ENCODE measurements around the gene STK32B. TPM values are rescaled to one million over a fixed set of nuclear protein-coding genes. Genes with fewer than 3 reads are reported as not detected.

Gene STK32B
- polyA plus RNA-seq, 1 experiment = 4.3 TPM

DNA sequence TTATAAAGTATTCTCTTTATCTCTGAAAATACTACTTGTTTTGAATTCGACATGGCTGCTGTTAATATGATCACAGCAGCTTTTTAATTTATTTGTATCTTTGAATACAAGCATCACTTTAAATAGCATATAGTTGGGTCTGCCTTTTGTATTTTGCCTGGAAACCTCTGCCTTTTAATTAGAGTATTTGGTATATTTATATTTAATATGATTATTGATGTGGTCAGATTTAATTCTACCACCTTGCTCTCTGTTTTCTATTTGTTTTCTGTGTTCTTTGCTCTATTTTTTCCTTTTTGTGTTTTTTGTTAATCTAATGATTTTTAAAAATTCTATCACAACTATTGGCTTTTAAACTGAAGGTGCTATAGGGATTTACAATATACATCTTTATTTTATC, 21.7 kb downstream of the STK32B start:
- no peak for DNase-seq (ENCODE audit: low read depth, low spot score)
- ChIA-PET POLR2A (no interaction called here), CTCF (no interaction called here)

DNA sequence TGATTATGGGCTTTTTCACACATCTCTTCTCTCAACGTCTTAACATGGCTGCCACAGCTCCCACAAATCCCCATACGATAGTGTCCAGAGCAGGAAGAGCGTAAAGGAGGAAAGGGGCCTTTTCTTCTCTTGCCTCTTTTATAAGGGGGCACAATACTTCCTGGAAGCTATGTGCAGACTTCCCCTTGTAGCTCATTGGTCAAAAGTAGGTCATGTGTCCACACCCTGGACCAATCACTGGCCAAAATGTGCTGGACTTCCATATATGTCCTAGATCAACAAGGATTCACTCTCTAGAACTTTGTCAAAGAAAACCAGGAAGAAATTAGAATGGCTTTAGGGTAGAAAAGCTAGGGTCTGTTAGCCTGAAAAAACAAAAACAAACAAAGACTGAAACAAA, 26.7 kb downstream of the STK32B start:
- Histone ChIP-seq H3K9me3 (ENCODE audit: control insufficient read depth, insufficient read depth, low read length) (no peaks in the 10 kb centered on the region), H3K27ac (ENCODE audit: low read depth, low read length) (no peak overlapping the region), H3K27me3 (ENCODE audit: control insufficient read depth, insufficient read depth, low read length) (no peaks in the 10 kb centered on the region), H3K4me3 (ENCODE audit: low read depth, low read length) (no peak overlapping the region)
- no peak for DNase-seq (ENCODE audit: low read depth, low spot score)
- TF ChIP-seq, protein P1, sequence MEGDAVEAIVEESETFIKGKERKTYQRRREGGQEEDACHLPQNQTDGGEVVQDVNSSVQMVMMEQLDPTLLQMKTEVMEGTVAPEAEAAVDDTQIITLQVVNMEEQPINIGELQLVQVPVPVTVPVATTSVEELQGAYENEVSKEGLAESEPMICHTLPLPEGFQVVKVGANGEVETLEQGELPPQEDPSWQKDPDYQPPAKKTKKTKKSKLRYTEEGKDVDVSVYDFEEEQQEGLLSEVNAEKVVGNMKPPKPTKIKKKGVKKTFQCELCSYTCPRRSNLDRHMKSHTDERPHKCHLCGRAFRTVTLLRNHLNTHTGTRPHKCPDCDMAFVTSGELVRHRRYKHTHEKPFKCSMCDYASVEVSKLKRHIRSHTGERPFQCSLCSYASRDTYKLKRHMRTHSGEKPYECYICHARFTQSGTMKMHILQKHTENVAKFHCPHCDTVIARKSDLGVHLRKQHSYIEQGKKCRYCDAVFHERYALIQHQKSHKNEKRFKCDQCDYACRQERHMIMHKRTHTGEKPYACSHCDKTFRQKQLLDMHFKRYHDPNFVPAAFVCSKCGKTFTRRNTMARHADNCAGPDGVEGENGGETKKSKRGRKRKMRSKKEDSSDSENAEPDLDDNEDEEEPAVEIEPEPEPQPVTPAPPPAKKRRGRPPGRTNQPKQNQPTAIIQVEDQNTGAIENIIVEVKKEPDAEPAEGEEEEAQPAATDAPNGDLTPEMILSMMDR (IDR thresholded peaks at IDR 0.05; ENCODE audit: low read depth, low read length) = no peak
- ChIA-PET CTCF (no interaction called here), POLR2A (no interaction called here)

More for the DNA sequence above, 21.7 kb downstream of the STK32B start:
- no peak overlapping the region for H3K4me3 ChIP-seq (ENCODE audit: low read depth, low read length)
- TF ChIP-seq, protein P1 (IDR thresholded peaks at IDR 0.05; ENCODE audit: low read depth, low read length) = no peak
- no peaks in the 10 kb centered on the region for H3K9me3 ChIP-seq (ENCODE audit: control insufficient read depth, insufficient read depth, low read length)
- no peak overlapping the region for H3K27ac ChIP-seq (ENCODE audit: low read depth, low read length)
- no peaks in the 10 kb centered on the region for H3K27me3 ChIP-seq (ENCODE audit: control insufficient read depth, insufficient read depth, low read length)

DNA sequence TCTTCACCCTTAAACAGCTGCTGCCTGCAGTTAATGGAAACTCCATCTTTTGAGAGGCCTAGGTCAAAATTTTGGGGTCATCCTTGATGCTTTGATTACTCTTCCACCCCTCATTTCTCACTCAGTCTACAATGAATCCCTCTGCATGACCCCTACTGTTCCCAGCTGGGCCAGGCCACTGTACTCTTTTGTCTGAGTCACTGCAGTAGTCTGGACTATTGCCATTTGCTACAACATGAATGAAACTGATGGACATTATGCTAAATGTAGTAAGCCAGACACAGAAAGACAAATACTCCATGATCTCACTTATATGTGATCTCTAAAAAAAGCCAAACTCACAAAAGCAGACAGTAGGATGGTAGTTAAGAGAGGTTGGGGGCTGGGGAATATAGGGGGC, 28.3 kb downstream of the STK32B start:
- H3K4me3 ChIP-seq (ENCODE audit: low read depth, low read length) = no peak overlapping the region
- CTCF ChIA-PET = interaction anchor here (1.0 kb wide), 1 partner anchor 29 kb away, joined by 3 read pairs; no protein-coding TSS in a partner anchor

DNA sequence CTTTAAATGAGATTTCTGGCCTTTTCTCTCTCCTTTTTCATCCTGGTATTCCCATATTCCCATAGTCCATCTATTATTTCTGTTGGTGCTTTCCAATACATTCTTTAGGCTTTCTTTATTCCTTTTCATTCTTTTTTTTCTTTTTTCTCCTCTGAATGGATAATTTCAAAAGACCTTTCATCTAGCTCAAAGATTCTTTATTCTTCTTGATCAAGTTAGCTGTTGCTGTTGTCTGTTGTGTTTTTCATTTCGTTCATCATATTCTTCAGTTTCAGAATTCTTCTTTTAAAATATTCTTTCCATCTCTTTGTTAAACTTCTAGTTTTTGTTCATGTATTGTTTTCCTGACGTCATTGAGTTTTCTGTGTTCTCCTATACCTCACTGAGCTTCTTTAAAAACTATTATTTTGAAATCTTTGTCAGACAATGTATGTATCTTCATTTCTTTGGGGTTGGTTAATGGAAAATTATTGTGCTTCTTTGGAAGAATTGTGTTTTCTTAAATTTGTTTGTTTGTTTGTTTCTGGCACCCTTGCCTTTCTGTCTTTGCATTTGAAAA, 30.2 kb downstream of the STK32B start:
- TF ChIP-seq, protein P1 (IDR thresholded peaks at IDR 0.05; ENCODE audit: low read depth, low read length) = no peak
- ChIA-PET CTCF (no interaction called here), POLR2A (no interaction called here)
- Histone ChIP-seq H3K27ac (ENCODE audit: low read depth, low read length) (no peak overlapping the region), H3K9me3 (ENCODE audit: control insufficient read depth, insufficient read depth, low read length) (no peaks in the 10 kb centered on the region), H3K27me3 (ENCODE audit: control insufficient read depth, insufficient read depth, low read length) (no peaks in the 10 kb centered on the region), H3K4me3 (ENCODE audit: low read depth, low read length) (no peak overlapping the region)
- no peak for DNase-seq (ENCODE audit: low read depth, low spot score)

More for the DNA sequence above, 28.3 kb downstream of the STK32B start:
- no peaks in the 10 kb centered on the region for H3K27me3 ChIP-seq (ENCODE audit: control insufficient read depth, insufficient read depth, low read length)
- no peak overlapping the region for H3K27ac ChIP-seq (ENCODE audit: low read depth, low read length)
- POLR2A ChIA-PET = no interaction called here
- H3K9me3 ChIP-seq (ENCODE audit: control insufficient read depth, insufficient read depth, low read length) = no peaks in the 10 kb centered on the region
- TF ChIP-seq, protein P1 (IDR thresholded peaks at IDR 0.05; ENCODE audit: low read depth, low read length) = no peak
- no peak for DNase-seq (ENCODE audit: low read depth, low spot score)

GRCh38 chr4:5082376-5082775, 31.1 kb downstream of the STK32B start:
- DNase-seq (ENCODE audit: low read depth, low spot score) = no peak
- POLR2A ChIA-PET = no interaction called here
- Histone ChIP-seq H3K27me3 (ENCODE audit: control insufficient read depth, insufficient read depth, low read length) (no peaks in the 10 kb centered on the region), H3K27ac (ENCODE audit: low read depth, low read length) (no peak overlapping the region), H3K4me3 (ENCODE audit: low read depth, low read length) (no peak overlapping the region), H3K9me3 (ENCODE audit: control insufficient read depth, insufficient read depth, low read length) (no peaks in the 10 kb centered on the region)
- CTCF ChIA-PET = no interaction called here
- TF ChIP-seq, protein P1 (IDR thresholded peaks at IDR 0.05; ENCODE audit: low read depth, low read length) = no peak

Data from AG04450 (cell line).